Frontal cortex (tissue), 4 donors: ENCODE data around the gene HIRA. TPM values are rescaled to one million over a fixed set of nuclear protein-coding genes. Genes with fewer than 3 reads are reported as not detected.
A peak's percentile ranks its signal among the peaks of the same experiment; 100 is the strongest.

Source experiments
- DNase-seq, 2 donors: peaks; one replicate each; pipeline ENCODE4 v3.0.0; 2012; ENCODE audit warnings: low spot score in 2 of 2
- FAIRE-seq: peaks from 2 replicates; lab custom pipeline; 2012; peaks lifted over from hg19 to GRCh38; lab: Jason Lieb, UNC
- total RNA-seq: library from RNA; depleted of rRNA; stranded (reverse); fragments of >200 nt; gene quantifications from one replicate; pipeline ENCODE4 v1.2.3, GENCODE V29; 2014
- donor health status: control.
- donor health status: control.
- donor health status: control.

Gene HIRA
- total RNA-seq, 1 donor from 2014 or later, result 21.6 TPM

DNA sequence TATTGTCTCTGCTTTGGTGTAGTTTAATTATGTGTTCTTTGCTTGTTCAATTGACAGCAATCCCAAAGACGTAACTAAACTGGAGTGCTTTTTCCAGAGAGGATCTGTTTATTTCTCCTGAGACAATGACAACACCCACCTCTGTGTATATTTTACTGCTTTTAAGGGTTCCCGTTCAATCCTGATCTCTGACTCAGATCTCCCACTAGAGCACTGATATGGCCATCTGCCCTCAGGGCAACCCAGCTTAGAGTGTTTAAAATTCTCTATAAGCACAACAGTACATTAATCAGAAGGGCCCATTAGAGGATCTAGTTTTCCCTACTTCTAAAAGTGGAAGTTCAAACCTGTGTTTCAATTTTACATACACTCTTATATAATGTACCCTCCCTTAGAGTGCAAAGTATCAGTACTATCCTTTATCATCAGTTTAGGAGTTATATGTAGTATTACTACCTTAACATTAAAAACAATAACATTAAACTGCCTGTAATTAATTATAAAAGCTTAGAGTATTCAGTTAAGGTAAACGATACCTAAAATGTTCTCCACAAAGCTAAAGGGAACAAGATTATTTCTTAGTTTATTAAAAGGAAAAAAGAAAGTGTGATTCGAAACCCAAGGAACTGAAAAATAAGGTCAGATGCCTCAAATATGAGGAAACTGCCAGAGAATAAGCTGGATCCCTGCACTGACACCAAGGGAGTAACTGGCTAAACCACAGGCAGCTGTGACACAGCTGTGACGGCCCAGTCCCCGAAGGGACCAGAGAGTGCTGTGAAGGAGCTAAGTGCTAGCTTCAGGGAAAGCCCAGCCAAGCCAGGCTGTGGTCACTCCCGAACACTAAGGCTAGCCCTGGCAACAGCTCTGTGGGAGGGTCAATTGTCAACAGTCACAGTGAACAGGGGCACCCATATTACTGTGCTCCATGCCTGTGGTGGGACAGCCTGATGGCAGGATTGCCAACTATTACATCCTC lies 32.2 kb upstream of the HIRA start:
- FAIRE-seq (no peak), DNase-seq (no peak)

DNA sequence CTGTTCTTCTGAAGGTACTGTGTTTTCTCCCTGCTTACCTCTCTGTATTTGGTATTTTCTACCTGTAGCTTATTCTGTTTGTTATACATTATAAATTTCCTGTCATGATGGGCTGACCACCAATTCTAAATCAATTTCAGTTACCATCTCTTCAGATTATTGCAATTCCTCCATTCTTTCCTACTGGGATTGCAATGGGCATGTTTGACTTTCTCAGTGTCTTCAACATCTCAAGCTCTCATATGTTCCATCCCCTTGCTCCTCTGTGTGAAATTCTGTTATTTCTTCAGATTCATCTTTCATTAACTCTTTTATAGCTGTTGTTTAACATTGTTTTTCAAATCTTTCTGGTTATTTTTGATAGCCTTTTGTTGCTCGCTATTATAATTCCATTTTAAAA lies 31.5 kb upstream of the HIRA start:
- no peak for FAIRE-seq
- no peak for DNase-seq

DNA sequence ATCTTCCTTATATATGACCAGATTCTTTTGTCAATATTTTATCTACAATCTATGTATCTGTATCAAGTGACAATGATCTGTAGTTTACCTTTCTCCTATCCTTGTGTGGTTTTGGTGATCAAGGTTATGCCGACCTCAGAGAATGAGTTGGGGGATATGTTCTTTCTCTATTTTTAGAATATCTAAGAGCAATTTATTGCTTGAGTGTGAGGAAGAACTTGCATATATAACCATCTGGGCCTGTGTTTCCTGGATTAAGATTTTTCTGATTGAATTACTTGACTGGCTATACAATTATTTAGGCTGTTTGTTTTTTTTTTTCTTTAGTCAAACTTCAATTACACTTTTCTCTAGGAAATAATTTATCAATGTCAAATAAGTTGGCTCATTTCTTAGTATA lies 30.0 kb upstream of the HIRA start:
- no peak for DNase-seq
- no peak for FAIRE-seq

DNA sequence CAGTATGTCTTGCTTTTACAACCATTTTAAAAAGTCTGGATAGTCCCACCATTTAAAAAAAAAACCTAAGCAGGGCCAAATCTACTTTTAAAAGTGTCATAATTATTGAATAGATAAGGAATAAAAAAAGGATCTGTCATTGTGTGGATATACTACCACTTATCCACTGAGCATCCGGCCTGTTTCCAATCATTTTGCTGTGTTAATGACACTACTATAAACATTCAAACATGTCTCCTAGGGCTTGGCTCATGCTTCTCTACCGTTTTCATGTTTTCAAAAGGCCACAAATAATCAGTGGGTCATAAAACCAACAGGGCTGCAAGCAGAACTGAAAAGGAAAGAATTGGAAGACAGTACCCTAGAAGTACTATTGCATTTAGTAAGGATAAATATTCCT lies 28.5 kb upstream of the HIRA start:
- no peak for FAIRE-seq
- no peak for DNase-seq

DNA sequence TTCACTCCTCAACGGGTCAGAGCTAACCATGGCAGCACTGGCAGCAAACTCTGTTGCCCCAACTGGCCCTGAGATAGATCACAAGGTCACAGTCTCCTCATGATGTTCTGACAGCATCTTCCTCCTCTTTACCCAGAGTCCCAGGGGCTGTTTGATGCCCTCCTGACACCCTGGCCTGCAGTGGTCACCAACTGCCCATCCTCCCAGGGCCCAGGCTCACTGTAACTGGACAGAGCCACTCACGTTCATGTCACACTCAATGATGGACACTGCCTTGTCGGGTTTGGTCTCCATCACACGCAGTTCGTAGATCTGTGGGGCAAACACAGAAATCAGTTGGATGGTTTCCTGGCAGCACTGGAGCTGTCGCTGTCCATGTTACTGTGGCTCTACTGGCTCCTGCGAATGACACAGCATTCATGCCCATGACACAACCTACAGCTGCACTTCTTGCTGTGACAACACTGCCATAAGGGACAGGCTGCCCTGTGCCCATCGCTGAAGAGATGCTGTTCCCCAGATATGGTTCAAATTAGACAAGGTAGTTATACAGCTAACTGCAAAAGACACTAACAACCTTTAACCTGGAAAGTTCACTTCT lies 26.4 kb upstream of the HIRA start:
- DNase-seq (no peak), FAIRE-seq (no peak)

DNA sequence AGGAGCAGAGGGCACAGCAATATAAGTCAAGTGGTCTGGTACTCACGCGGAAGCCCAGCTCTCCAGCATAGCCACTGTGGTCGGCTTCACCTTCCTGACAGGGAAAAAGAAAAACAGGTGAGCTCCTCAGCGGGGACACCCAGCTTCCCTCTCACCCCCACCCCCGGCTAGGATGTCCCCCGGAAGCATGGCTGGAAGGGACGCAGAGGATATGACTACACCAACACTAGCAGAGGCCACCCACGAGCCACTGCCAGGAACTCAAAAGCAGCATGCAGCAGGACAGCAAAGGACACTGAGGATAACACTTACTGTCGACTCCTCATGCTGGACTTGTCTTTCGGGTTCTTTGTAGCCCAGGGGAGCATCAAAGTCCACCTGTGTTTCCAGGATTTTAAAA lies 25.0 kb upstream of the HIRA start:
- FAIRE-seq (no peak), DNase-seq (no peak)

DNA sequence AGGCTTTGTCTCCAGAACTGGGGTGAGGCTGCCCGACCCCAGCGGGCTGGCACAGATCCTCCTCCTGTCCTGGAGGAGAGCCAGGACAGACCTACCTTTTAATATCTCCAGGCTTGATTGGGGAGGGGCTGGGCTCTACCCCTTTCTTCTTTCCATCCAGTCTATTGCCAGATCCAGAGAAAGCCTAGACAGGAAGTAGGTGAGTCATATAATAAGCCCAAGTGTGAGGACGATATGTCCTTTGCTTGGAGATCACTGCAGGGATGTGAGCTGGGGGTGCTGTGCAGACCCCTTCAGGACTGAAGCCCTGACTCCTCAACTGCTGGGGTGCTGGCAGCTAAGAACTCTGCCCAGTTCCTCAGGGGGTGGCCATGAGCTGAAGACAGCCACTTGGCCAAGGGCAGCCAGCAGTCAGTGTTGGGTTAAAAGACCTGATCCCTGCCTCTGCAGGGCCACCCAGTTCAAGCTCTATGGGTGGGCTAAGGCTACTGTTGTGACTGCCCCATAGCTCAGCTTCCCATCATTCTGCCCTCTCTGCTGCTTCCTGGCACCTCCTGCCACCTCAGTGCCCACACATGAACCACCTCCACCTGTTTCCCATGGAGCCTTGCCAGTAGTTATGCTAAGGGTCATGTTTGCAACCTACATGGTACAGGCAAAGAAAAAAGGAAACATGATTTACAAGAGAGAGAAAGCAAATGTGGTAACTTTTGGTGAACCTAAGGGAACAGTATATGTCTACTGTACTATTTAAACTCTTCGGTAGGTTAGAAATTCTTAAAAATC lies 24.2 kb upstream of the HIRA start:
- FAIRE-seq (no peak), DNase-seq (no peak)

DNA sequence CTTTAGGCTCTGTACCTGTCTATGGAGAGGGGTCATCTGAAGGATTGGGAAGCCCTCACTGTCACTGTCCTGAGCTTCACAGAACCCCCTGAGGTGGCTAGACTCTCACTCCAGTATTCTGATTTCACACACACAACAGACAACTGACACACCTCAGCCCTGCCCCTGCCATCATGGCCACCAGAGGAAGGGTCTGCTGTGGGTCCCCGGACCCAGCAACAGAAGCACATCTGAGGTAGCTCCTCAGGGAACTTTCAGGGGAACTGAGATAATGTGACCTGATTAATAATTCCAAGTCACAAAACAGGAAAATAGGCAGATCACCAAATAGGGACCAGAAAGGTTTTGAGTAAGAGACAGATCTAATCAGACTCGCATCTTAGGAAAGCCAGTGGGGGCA lies 23.5 kb upstream of the HIRA start:
- FAIRE-seq, result no peak
- DNase-seq, result no peak

DNA sequence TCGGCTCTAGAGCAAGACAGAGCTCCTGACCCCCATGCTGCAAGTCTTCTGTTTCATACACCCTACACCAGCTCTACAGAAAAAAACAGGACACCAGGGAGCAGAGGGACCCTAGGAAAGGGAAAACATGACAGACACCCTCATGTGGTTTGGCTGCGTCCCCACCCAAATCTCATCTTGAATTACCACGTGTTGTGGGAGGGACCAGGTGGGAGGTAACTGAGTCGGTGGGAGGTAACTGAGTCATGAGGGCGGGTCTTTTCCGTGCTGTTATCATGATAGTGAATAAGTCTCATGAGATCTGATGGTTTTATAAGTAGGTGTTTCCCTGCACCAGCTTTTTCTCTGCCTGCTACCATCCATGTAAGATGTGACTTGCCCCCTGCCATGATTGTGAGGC lies 22.6 kb upstream of the HIRA start:
- DNase-seq (no peak), FAIRE-seq (no peak)

DNA sequence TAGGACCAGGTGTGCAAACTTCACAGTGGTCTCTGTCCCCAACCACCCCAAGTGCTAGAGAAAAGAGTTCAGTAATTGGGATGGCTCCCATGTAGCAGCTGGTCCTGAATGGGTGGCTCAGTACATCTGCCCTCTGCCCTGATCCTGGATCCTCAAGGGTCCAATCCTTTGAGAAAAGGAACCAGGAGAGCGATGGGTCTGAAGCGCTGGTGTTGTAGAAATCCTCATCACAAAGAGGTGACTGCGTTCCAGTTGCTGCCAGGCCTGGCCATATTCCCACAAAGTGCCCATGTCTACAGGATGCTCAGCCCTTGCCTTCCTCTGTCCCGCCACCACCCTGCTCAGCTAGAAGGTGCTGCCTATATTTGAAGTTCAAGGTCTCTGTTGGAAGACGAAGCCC lies 22.2 kb upstream of the HIRA start:
- FAIRE-seq, result no peak
- DNase-seq, result no peak

DNA sequence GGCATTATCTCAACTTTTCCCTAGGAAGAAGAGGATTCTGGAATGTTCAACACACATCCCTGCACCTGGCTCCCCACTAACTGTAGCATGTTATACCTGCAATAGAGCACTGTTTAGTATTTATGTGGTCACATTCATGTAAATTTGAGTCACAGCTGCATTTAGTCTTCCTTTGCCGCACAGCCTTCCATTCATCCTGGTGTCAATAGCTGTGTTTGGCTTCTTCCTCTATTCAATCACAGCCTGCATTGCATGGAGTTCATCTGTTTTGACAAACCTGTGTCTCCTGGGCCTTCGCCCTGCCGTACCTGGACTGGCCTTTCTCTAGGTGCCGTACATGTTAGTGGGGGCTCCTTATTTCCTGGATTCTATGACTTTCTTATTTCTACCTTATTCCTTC lies 20.0 kb upstream of the HIRA start:
- no peak for FAIRE-seq

DNA sequence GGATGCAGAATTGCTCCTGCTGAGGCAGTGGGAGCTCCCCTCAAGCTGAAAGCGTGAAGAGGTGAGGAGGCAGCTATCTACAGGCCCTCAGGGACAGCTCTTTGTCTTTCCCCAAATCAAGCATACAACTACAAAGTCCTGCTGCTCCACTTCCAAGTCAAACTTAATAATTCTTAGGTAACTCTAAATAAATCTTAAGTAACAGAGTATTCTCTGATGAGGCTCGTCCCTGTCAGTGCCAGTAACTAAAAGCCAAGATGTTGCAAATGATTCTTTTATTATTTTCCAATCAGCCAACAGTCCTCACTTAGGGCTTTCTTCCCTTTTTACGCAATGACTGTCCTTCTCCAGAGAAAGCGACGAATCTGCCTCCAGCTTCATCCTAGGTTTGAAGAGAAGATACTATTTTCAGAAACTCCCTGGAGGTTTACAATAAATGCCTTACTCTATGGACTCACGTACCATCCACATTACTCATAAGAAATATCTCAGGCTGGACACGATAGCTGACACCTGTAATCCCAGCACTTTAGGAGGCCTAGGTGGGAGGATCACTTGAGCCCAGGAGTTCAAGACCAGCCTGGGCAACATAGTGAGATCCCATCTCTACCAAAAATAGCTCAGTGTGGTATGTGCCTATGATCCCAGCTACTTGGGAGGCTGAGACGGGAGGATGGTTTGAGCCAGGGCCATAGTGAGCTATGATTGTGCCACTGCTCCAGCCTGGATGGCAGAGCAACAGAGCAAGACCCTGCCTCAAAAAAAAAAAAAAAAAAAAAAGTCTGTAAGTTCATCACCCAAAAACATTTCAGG lies 19.0 kb upstream of the HIRA start:
- DNase-seq (no peak), FAIRE-seq (no peak)

More for the DNA sequence above, 20.0 kb upstream of the HIRA start:
- DNase-seq, result no peak

DNA sequence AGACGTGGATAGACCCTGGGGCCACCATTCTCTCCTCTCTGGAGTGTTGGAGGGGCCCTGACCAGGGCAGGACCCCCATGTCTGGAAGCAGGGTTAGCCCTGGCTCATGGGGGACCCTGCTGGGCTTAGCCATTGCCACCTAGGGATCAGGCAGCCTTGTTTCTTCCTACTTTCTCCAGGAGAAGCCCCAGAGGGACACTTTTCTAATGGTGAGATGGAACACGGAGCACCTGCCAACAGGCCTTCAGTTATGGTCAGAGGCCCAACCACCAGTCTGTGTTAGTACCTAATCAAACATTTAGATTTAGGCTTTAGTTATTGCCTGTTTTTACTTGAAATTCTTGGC lies 17.9 kb upstream of the HIRA start:
- no peak for FAIRE-seq
- no peak for DNase-seq

DNA sequence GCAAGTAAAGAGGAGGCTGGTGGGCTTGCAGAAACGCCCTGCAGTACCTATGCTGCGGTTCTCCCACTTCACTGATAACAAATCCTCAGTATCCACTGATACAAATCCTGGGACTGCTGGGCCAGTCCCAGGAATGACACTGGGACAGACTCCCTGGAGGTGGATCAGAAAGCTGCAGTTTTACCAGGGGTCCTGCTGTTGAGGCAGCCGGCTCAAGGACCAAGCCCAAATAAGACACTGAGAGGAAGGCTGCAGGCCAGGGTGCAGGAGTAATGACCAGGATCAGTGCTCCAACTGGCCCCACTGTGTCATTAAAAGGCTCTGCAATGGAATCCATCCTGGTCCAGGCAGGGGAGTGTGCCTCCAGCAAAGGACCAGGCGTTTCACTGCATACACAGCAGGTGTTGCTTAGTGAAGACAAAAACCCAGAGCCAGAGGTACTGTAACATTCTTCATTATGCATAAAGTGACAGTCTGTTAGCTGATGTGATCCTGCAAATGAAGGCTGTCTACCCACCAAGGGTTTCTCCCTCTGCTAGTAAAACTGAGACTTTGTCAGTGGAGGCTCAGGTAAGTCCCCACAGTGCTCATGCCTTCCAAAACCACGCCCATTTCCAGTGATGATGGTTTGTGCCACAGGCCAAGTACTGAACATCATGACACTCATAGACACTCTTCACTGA lies 17.3 kb upstream of the HIRA start:
- DNase-seq, result no peak
- FAIRE-seq, result no peak

DNA sequence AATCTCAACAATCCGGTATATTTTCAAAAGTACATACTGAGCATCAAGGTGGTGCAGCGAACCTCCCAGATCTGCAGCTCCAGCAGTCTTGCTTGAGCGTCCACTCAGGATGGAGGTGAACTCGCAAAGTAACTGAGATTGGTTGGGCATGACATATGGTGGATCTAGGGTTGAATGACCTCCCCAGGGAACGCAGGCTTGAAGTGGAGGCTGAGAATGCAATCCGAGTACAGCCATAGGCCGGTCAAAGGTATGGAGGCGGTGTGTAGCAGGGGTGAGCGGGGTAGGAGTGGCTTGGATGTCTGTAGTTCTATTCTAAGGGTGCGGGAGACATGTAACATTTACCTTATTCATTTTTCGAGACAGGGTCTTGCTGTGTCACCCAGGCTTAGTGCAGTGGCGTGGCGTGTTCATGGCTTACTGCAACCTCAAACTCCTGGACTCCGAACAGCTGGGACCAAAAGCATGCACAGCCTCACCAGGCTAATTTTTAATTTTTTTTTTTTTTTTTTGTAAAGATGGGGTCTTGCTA lies 16.6 kb upstream of the HIRA start:
- FAIRE-seq (no peak), DNase-seq (peak; percentile 47 to 49)

DNA sequence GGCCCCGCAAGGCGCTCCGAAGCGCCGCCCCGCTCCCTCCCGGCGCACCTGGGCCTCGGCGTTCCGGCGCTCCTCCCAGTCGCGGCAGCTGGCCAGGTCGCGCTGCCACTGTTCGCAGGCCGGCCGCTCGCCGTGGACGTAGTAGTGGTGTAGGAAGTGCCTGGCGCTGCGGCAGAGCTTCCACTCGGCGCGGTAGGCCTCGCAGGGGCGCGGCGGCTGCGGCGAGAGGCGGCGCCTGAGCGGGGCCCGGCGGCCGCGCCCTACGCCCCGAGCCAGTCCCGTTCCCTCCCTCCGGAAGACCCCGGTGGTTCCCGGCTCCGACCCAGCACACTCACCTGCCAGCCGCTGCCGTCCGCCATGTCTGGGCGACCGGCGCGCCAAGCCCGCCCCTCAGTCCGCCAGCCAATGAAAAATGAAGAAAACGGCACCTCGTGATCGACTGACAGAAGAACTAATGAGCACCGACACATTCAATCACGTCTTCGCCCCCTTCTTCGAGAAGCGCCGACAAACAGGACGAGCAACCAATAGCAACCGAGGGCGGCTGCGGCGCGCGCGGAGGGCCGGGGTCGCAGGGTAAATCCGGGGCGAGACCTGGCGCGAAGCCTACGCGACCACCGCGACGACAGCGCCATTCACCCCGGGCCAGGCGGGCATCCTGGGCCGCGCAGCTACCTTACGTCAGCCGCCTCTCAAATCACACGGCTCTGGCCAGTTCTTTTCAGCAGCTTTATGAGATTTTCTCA lies 16.0 kb upstream of the HIRA start, which contains the start of gene C22orf39:
C22orf39 (minus strand) TSS at position 382 of the 746 bp plus-strand sequence; CDS start at position 359, 23 bp downstream.
- FAIRE-seq, result peak; percentile 89

DNA sequence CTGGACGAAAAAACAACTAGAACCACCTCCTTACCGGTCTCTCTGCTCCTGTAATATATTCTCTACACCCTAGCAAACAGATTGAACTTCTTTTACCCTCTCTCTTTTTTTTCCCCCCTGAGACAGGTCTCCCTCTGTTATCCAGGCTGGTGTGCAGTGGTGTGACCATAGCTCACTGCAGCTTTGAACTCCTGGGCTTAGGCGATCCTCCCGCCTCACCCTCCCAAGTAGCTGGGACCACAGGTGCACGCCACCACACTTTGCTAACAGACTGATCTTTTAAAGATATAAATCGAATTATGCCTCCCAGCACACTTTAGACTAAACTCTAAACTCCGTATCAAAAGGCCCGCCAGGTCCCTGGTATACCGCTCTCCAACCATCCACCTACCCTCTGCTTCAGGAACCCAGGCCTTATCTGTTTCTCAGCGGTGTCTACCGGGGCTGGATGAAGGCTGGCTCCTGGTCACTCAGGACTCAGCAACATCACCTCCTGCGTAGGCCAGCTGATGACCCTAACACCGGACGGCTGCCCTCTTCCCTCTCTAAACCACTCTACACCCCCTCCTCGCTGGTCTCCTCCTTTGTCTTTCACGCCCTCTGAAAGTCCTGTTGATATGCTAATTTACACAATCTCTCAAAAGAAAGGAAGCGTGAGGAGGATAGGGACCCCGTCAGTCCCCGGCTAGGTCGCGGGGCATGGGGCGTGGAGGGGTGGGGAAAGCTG lies 15.2 kb upstream of the HIRA start:
- no peak for FAIRE-seq
- peak in 1 of 2 donors; percentile 34 for DNase-seq

More for the DNA sequence above, 16.0 kb upstream of the HIRA start, which contains the start of gene C22orf39:
- DNase-seq, result peak; percentile 99
